IMR-90 (cell line): ENCODE data around the gene ATG4A. TPM values are rescaled to one million over a fixed set of nuclear protein-coding genes. Genes with fewer than 3 reads are reported as not detected.

Experiments used
- ATAC-seq: fragments of 200-7000 bp; cut with Tn5 transposase; 2 replicates; pipeline ENCODE4 v1.9.1; 2020; ENCODE audit warnings: low read depth, mild to moderate bottlenecking, moderate library complexity
- BruUV-seq: library from RNA; stranded (reverse); fragments of 400-500 nt; replicated peaks from 2 replicates; lab custom pipeline; 2021; lab: Mats Ljungman, UMichigan
- CTCF ChIA-PET: fragments of 300-600 bp; formaldehyde crosslinking; extraction: SDS; loops from one replicate; lab custom pipeline; 2021; ENCODE audit warnings: antibody characterized with exemption; lab: Yijun Ruan, JAX
- POLR2A ChIA-PET: fragments of 300-600 bp; sonication (Branson Sonifier 250); formaldehyde crosslinking; loops from one replicate; lab custom pipeline; 2022; ENCODE audit warnings: antibody characterized with exemption; ENCODE audit not compliant: unreplicated experiment; lab: Charles Lee
- DNase-seq: peaks from one replicate; pipeline ENCODE4 v3.0.0; 2013
- H2AFZ ChIP-seq: replicated peaks from 2 replicates; pipeline ENCODE3; 2013; ENCODE audit warnings: low read length, mild to moderate bottlenecking; ENCODE audit not compliant: poor library complexity
- H2AK5ac ChIP-seq: 2 replicates; pipeline ENCODE4 v1.6.1; 2013; ENCODE audit warnings: low read depth, low read length, inconsistent platforms
- H2AK9ac ChIP-seq: replicated peaks from 2 replicates; pipeline ENCODE3; 2013; ENCODE audit warnings: mild to moderate bottlenecking, low read depth, low read length, moderate library complexity; ENCODE audit not compliant: poor library complexity
- H2BK120ac ChIP-seq: 2 replicates; pipeline ENCODE4 v1.6.1; 2013; ENCODE audit warnings: low read depth, low read length, inconsistent platforms
- H2BK15ac ChIP-seq: 3 replicates; pipeline ENCODE4 v1.6.1; 2013; ENCODE audit warnings: low read depth, low read length, inconsistent platforms
- H2BK20ac ChIP-seq: 2 replicates; pipeline ENCODE4 v1.6.1; 2013; ENCODE audit warnings: low read depth, mild to moderate bottlenecking, inconsistent platforms, low read length, moderate library complexity
- H2BK5ac ChIP-seq: 2 replicates; pipeline ENCODE4 v1.6.1; 2013; ENCODE audit warnings: mild to moderate bottlenecking, low read depth, low read length, inconsistent platforms; ENCODE audit not compliant: poor library complexity, severe bottlenecking
- H3K14ac ChIP-seq: replicated peaks from 2 replicates; pipeline ENCODE4 v1.6.1; 2013; ENCODE audit warnings: low read depth, low read length, inconsistent platforms
- H3K18ac ChIP-seq: 2 replicates; pipeline ENCODE4 v1.6.1; 2013; ENCODE audit warnings: low read depth, low read length, control low read depth
- H3K23ac ChIP-seq: 2 replicates; pipeline ENCODE4 v1.6.1; 2013; ENCODE audit warnings: low read depth, low read length, inconsistent platforms
- H3K27ac ChIP-seq: 2 replicates; pipeline ENCODE4 v1.5.1; 2013; ENCODE audit warnings: mild to moderate bottlenecking, control low read depth, low read length; ENCODE audit not compliant: insufficient read depth
- H3K27me3 ChIP-seq: 2 replicates; pipeline ENCODE4 v1.6.1; 2013; ENCODE audit warnings: low read length; ENCODE audit not compliant: control insufficient read depth, insufficient read depth
- H3K36me3 ChIP-seq: 2 replicates; pipeline ENCODE4 v1.6.1; 2013; ENCODE audit warnings: low read length, mixed read lengths; ENCODE audit not compliant: control insufficient read depth, insufficient read depth
- H3K4ac ChIP-seq: 2 replicates; pipeline ENCODE4 v1.6.1; 2013; ENCODE audit warnings: low read depth, low read length, inconsistent platforms
- H3K4me1 ChIP-seq: 2 replicates; pipeline ENCODE4 v1.6.1; 2013; ENCODE audit warnings: low read length, mixed read lengths; ENCODE audit not compliant: control insufficient read depth, insufficient read depth
- H3K4me2 ChIP-seq: 2 replicates; pipeline ENCODE4 v1.6.1; 2013; ENCODE audit warnings: low read depth, mild to moderate bottlenecking, control low read depth, low read length, moderate library complexity
- H3K4me3 ChIP-seq: 2 replicates; pipeline ENCODE4 v1.5.1; 2013; ENCODE audit warnings: low read depth, mild to moderate bottlenecking, control low read depth, low read length, moderate library complexity; ENCODE audit not compliant: insufficient read depth
- H3K56ac ChIP-seq: 2 replicates; pipeline ENCODE4 v1.6.1; 2013; ENCODE audit warnings: low read length, inconsistent platforms; ENCODE audit not compliant: insufficient read depth; ENCODE audit errors: extremely low read depth
- H3K79me1 ChIP-seq, 2 experiments: 2 replicates each; pipeline ENCODE4 v1.6.1; 2013; ENCODE audit warnings: low read length in 2 of 2, inconsistent platforms in 1 of 2, low read depth in 1 of 2
- H3K9ac ChIP-seq: 2 replicates; pipeline ENCODE4 v1.6.1; 2013; ENCODE audit warnings: low read depth, low read length, control low read depth
- H3K9me1 ChIP-seq: 2 replicates; pipeline ENCODE4 v1.6.1; 2013; ENCODE audit warnings: low read length, inconsistent platforms; ENCODE audit not compliant: insufficient read depth
- H3K9me3 ChIP-seq: 2 replicates; pipeline ENCODE4 v1.6.1; 2013; ENCODE audit warnings: low read length; ENCODE audit not compliant: control insufficient read depth, insufficient read depth
- H4K20me1 ChIP-seq: 2 replicates; pipeline ENCODE4 v1.6.1; 2013; ENCODE audit warnings: low read length, inconsistent platforms; ENCODE audit not compliant: insufficient read depth
- H4K5ac ChIP-seq: 2 replicates; pipeline ENCODE4 v1.6.1; 2013; ENCODE audit warnings: mild to moderate bottlenecking, low read depth, low read length, control low read depth
- H4K8ac ChIP-seq, 2 experiments: 2 replicates each; pipeline ENCODE4 v1.6.1; 2013; ENCODE audit warnings: low read depth in 2 of 2, low read length in 2 of 2, control low read depth in 1 of 2, inconsistent platforms in 1 of 2
- H4K91ac ChIP-seq: 2 replicates; pipeline ENCODE4 v1.6.1; 2013; ENCODE audit warnings: low read depth, low read length, inconsistent platforms; ENCODE audit not compliant: insufficient read depth
- BHLHE40 ChIP-seq: fragments of 150-350 bp; IDR thresholded peaks from 2 replicates; pipeline ENCODE4 v1.6.1; 2016; ENCODE audit warnings: mild to moderate bottlenecking, low read depth, low read length
- CEBPB ChIP-seq: IDR thresholded peaks from 2 replicates; pipeline ENCODE4 v1.6.1; 2012; ENCODE audit warnings: low read depth, low read length, improper control_type of control experiment
- CHD1 ChIP-seq: IDR thresholded peaks from 2 replicates; pipeline ENCODE4 v1.6.1; 2012; ENCODE audit warnings: low read depth, low read length, improper control_type of control experiment
- CTCF ChIP-seq: conservative IDR thresholded peaks from 2 replicates; pipeline ENCODE4 v1.5.1; 2012; ENCODE audit warnings: mild to moderate bottlenecking, low read depth, low read length, improper control_type of control experiment
- ELK1 ChIP-seq: fragments of 150-350 bp; IDR thresholded peaks from 2 replicates; pipeline ENCODE4 v1.6.1; 2016; ENCODE audit warnings: low read depth, mild to moderate bottlenecking, low read length, moderate library complexity, borderline replicate concordance
- FOS ChIP-seq: fragments of 150-350 bp; IDR thresholded peaks from 2 replicates; pipeline ENCODE4 v1.6.1; 2016; ENCODE audit warnings: low read depth, low read length
- MAFK ChIP-seq: IDR thresholded peaks from 2 replicates; pipeline ENCODE4 v1.6.1; 2012; ENCODE audit warnings: low read depth, low read length, improper control_type of control experiment
- MXI1 ChIP-seq: IDR thresholded peaks from 2 replicates; pipeline ENCODE4 v1.6.1; 2012; ENCODE audit warnings: low read depth, mild to moderate bottlenecking, low read length, moderate library complexity, borderline replicate concordance
- NFE2L2 ChIP-seq: fragments of 150-350 bp; IDR thresholded peaks from 2 replicates; pipeline ENCODE4 v1.6.1; 2016; ENCODE audit warnings: low read depth, mild to moderate bottlenecking, low read length
- POLR2A ChIP-seq: IDR thresholded peaks from 2 replicates; pipeline ENCODE4 v1.6.1; 2012; ENCODE audit warnings: mild to moderate bottlenecking, low read depth, low read length
- WGBS, 2 experiments: methylation state at CpG; one replicate each; pipeline versions ENCODE4 v1.1.5 to v1.1.7; 2013; ENCODE audit warnings: missing lambda C conversion rate in 2 of 2; ENCODE audit not compliant: insufficient read length in 1 of 2; ENCODE audit errors: extremely low coverage in 2 of 2; 5-methylcytosine and 5-hydroxymethylcytosine counted together
- dilution Hi-C: fragments of 300-500 bp; cut with HindIII; formaldehyde crosslinking; loops from one replicate; pipeline ENCODE4 v1.14.3; 2018; ENCODE audit warnings: low sequenced_read_pairs; ENCODE audit not compliant: unreplicated experiment
- in situ Hi-C: fragments of 300-500 bp; cut with MboI; formaldehyde crosslinking; loops from 3 replicates; pipeline ENCODE4 v1.14.3; 2019; ENCODE audit warnings: low sequenced_read_pairs, inconsistent platforms, mixed read lengths
- intact Hi-C: fragments of 100-400 bp; cut with micrococcal nuclease; formaldehyde crosslinking; loops from 2 replicates; pipeline ENCODE4 v1.10.0; 2022
- polyA plus RNA-seq, 3 experiments: library from polyadenylated mRNA; depleted of rRNA; stranded (reverse); fragments of >200 nt; gene quantifications; 2 replicates each; pipeline ENCODE4 v1.2.3, GENCODE V29; 2012; ENCODE audit warnings: low replicate concordance in 1 of 3
- total RNA-seq: library from RNA; depleted of rRNA; stranded (reverse); fragments of >200 nt; gene quantifications from 2 replicates; pipeline ENCODE4 v1.2.3, GENCODE V29; 2012
- TF ChIP-seq, protein P1 (sequence below): fragments of 150-350 bp; IDR thresholded peaks from 2 replicates; pipeline ENCODE4 v1.6.1; 2017; ENCODE audit warnings: mild to moderate bottlenecking, antibody characterized with exemption, low read length, low read depth

Gene ATG4A
- total and polyA plus RNA-seq, 2 of the 4 experiments (the other 2 are of a cell fraction) = 8.2 to 14.7 TPM

GRCh38 chrX:108157628-108158027 is 66.0 kb downstream of the ATG4A start:
- TF ChIP-seq MAFK (no peak), NFE2L2 (no peak), CEBPB (no peak), FOS (no peak), BHLHE40 (no peak), ELK1 (no peak), POLR2A (no peak), MXI1 (no peak), CTCF (no peak), CHD1 (no peak)
- TF ChIP-seq, protein P1, sequence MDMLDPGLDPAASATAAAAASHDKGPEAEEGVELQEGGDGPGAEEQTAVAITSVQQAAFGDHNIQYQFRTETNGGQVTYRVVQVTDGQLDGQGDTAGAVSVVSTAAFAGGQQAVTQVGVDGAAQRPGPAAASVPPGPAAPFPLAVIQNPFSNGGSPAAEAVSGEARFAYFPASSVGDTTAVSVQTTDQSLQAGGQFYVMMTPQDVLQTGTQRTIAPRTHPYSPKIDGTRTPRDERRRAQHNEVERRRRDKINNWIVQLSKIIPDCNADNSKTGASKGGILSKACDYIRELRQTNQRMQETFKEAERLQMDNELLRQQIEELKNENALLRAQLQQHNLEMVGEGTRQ = no peak
- Histone ChIP-seq H4K8ac (no peak overlapping the region), H2AK5ac (no peak overlapping the region), H2AFZ (no peak overlapping the region), H3K4me2 (no peak overlapping the region), H3K23ac (no peak overlapping the region), H2AK9ac (no peak overlapping the region), H3K9me3 (no peaks in the 10 kb centered on the region), H3K36me3 (no peaks in the 10 kb centered on the region; the same call in 1 of the 2 replicates), H3K27ac (no peak overlapping the region), H3K14ac (no peak overlapping the region), H4K91ac (no peak overlapping the region), H3K4me1 (no peaks in the 10 kb centered on the region), H3K9me1 (no peaks in the 10 kb centered on the region), H3K18ac (no peak overlapping the region), H2BK20ac (no peak overlapping the region), H4K5ac (no peak overlapping the region), H3K27me3 (peaks cover 9% of the 10 kb centered on the region), H3K79me1 (no peaks in the 10 kb centered on the region), H4K20me1 (no peaks in the 10 kb centered on the region), H3K9ac (no peak overlapping the region), H2BK15ac (no peak overlapping the region), H2BK5ac (no peak overlapping the region), H3K56ac (no peak overlapping the region), H3K4ac (no peak overlapping the region), H2BK120ac (no peak overlapping the region), H3K4me3 (no peak overlapping the region)
- no CpG with 5 or more reads among the region's 3 CpGs for WGBS, 2 experiments
- BruUV-seq = no TSS peak
- ChIA-PET CTCF (no interaction called here), POLR2A (no interaction called here)
- no peak for ATAC-seq
- intact Hi-C loops = no loop called here
- dilution Hi-C loops = no loop called here
- DNase-seq = no peak
- in situ Hi-C loops = no loop called here
